HG03558 (cell line): ENCODE data around the gene UMAD1.

Experiments used
- ATAC-seq: cut with Tn5 transposase; IDR thresholded peaks from one replicate; pipeline ENCODE4 v1.9.1; 2021; ENCODE audit warnings: moderate number of reproducible peaks; ENCODE audit not compliant: unreplicated experiment; ENCODE audit errors: extremely low read depth

The UMAD1 gene

GRCh38 chr7:7761340-7761973, 120.9 kb downstream of the UMAD1 start:
- ATAC-seq = no peak

- ATAC-seq = no peak
Measured at GRCh38 chr7:7761974-7762779, 121.6 kb downstream of the UMAD1 start.

- no peak for ATAC-seq
Measured at GRCh38 chr7:7764520-7765396, 124.2 kb downstream of the UMAD1 start.

GRCh38 chr7:7765422-7765821, 124.9 kb downstream of the UMAD1 start:
- peak; percentile 73 for ATAC-seq

- ATAC-seq = no peak
Measured at GRCh38 chr7:7766671-7767070, 126.1 kb downstream of the UMAD1 start.

- no peak for ATAC-seq
Measured at GRCh38 chr7:7768977-7769709, 128.6 kb downstream of the UMAD1 start.

- no peak for ATAC-seq
Measured at GRCh38 chr7:7769710-7770627, 129.4 kb downstream of the UMAD1 start.

GRCh38 chr7:7771452-7771851, 130.9 kb downstream of the UMAD1 start:
- ATAC-seq = no peak

- no peak for ATAC-seq
Measured at GRCh38 chr7:7772397-7772821, 131.9 kb downstream of the UMAD1 start.

- peak; percentile 43 for ATAC-seq
Measured at GRCh38 chr7:7773334-7774309, 133.1 kb downstream of the UMAD1 start.

- no peak for ATAC-seq
Measured at GRCh38 chr7:7779888-7780287, 139.3 kb downstream of the UMAD1 start.

GRCh38 chr7:7783001-7783400, 142.4 kb downstream of the UMAD1 start:
- ATAC-seq = no peak

- ATAC-seq = no peak
Measured at GRCh38 chr7:7785344-7785973, 144.9 kb downstream of the UMAD1 start.

- no peak for ATAC-seq
Measured at GRCh38 chr7:7786595-7786994, 146.0 kb downstream of the UMAD1 start.

GRCh38 chr7:7789551-7789988, 149.0 kb downstream of the UMAD1 start:
- ATAC-seq = no peak

GRCh38 chr7:7790041-7790741, 149.6 kb downstream of the UMAD1 start:
- no peak for ATAC-seq

GRCh38 chr7:7791523-7791922, 151.0 kb downstream of the UMAD1 start:
- ATAC-seq = no peak
